Upper lobe of right lung (tissue), 1 donor: ENCODE data around the gene RHOH. TPM values are rescaled to one million over a fixed set of nuclear protein-coding genes. Genes with fewer than 3 reads are reported as not detected.

Experiments
- ATAC-seq: fragments of 200-7000 bp; cut with Tn5 transposase; one replicate; pipeline ENCODE4 v1.9.1; 2020; ENCODE audit warnings: mild to moderate bottlenecking, moderate library complexity
- DNase-seq: peaks from one replicate; pipeline ENCODE4 v3.0.0-alpha.2; 2020
- H3K27ac ChIP-seq: fragments of 200-600 bp; one replicate; pipeline ENCODE4 v1.8.0; 2022
- H3K27me3 ChIP-seq: fragments of 200-600 bp; one replicate; pipeline ENCODE4 v1.8.0; 2022; ENCODE audit warnings: mild to moderate bottlenecking
- H3K36me3 ChIP-seq: fragments of 200-600 bp; one replicate; pipeline ENCODE4 v1.8.0; 2022
- H3K4me1 ChIP-seq: fragments of 200-600 bp; one replicate; pipeline ENCODE4 v1.8.0; 2022
- H3K4me3 ChIP-seq: fragments of 200-600 bp; one replicate; pipeline ENCODE4 v1.8.0; 2022; ENCODE audit warnings: mild to moderate bottlenecking
- H3K9me3 ChIP-seq: fragments of 200-600 bp; one replicate; pipeline ENCODE4 v1.8.0; 2022
- intact Hi-C: fragments of 100-400 bp; cut with DNase I; formaldehyde crosslinking; loops from one replicate; pipeline ENCODE4 v1.11.0; 2022
- total RNA-seq: library from RNA; stranded (reverse); fragmentation: NEBNext Ultra II Directional; extraction: Animal tissue kit (Norgen Biotek cat#: 25700); gene quantifications from one replicate; pipeline ENCODE4 v1.2.1, GENCODE V29; 2021
- TF ChIP-seq, protein P1 (sequence below): fragments of 200-600 bp; IDR thresholded peaks from one replicate; pipeline ENCODE4 v1.8.0; 2022; ENCODE audit warnings: antibody characterized with exemption
- donor health status: DM: no; HTN: yes; CAD: no; lungs with severe emphysema.

RHOH gene
- total RNA-seq, 1 donor from 2014 or later: 8.8 TPM

DNA sequence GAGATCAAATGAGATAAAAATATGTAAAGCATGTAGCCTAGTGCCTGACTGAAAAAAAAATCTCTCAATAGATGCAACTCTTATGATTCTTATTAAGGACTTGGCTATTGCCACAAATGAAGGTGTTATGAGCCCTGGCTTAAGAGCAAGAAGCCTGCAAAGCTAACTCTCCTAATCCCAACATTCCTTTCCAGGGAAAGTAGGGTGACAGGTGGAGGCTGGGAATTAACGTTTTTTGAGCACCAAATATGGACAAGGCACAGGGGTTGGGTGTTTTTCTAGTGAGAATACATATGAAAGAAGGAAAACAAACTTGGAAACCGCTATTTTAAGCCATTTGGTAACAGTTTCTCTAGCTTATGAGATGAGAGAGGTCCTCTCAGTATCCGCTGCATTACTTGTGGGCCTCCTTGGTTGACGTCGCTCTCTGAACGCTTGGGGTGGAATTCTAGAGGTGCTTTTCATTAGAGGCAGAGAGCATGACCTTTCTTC is 2.4 kb downstream of the RHOH start:
- intact Hi-C loops: no loop called here
- H3K27ac ChIP-seq: peak overlapping the region; percentile 69
- no peak for ATAC-seq
- no peaks in the 10 kb centered on the region for H3K4me1 ChIP-seq
- DNase-seq: no peak
- H3K36me3 ChIP-seq: no peaks in the 10 kb centered on the region
- TF ChIP-seq, protein P1, sequence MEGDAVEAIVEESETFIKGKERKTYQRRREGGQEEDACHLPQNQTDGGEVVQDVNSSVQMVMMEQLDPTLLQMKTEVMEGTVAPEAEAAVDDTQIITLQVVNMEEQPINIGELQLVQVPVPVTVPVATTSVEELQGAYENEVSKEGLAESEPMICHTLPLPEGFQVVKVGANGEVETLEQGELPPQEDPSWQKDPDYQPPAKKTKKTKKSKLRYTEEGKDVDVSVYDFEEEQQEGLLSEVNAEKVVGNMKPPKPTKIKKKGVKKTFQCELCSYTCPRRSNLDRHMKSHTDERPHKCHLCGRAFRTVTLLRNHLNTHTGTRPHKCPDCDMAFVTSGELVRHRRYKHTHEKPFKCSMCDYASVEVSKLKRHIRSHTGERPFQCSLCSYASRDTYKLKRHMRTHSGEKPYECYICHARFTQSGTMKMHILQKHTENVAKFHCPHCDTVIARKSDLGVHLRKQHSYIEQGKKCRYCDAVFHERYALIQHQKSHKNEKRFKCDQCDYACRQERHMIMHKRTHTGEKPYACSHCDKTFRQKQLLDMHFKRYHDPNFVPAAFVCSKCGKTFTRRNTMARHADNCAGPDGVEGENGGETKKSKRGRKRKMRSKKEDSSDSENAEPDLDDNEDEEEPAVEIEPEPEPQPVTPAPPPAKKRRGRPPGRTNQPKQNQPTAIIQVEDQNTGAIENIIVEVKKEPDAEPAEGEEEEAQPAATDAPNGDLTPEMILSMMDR: no peak
- H3K4me3 ChIP-seq: peak overlapping the region; percentile 42
- H3K9me3 ChIP-seq: no peaks in the 10 kb centered on the region
- no peaks in the 10 kb centered on the region for H3K27me3 ChIP-seq

DNA sequence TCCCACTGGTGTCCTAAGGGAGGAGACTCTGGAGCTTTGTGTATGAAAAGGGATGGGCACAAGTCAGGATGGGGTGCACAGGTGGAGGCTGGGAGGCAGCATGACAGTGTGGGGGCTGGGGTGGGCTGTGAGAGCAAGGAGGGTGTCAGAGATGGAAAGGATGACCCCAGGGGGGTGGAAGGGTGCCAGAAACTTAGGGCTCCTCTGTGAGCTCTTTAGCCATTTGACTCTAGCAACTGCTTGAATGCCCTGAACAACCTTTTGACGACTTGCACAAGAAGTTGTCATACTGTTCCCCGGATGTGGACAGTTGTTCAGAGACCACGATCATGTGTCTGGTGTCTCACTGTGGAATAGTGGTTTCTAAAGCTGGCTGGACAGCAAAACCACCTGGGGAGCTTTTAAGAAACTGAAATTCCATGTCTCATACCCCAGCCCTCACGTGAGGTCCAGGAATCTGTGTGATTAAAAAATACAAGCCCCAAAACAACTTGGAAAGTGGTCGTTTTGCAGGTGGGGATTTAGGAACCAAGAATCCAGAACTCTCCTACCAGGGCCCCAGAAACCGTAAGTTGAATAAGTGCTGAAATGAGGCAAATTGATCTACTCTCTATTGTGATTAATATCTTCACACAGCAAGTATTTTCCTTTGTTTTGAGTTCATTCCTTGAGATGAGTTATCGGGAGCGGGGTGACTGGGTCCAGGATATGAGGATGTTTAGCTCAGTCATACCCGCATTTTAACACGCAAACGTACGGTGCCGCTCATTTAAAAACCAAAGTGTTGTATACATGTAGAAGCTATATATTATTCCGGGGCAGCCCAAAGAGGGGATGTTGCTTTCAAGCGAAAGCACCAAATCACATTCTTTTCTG is 3.4 kb downstream of the RHOH start:
- intact Hi-C loops: no loop called here
- ATAC-seq: peak; percentile 85
- peak overlapping the region; percentile 42 for H3K4me3 ChIP-seq
- no peaks in the 10 kb centered on the region for H3K4me1 ChIP-seq
- H3K27ac ChIP-seq: peak overlapping the region; percentile 69
- no peaks in the 10 kb centered on the region for H3K36me3 ChIP-seq
- DNase-seq: no peak
- H3K27me3 ChIP-seq: no peaks in the 10 kb centered on the region
- H3K9me3 ChIP-seq: no peaks in the 10 kb centered on the region
- TF ChIP-seq, protein P1: no peak

DNA sequence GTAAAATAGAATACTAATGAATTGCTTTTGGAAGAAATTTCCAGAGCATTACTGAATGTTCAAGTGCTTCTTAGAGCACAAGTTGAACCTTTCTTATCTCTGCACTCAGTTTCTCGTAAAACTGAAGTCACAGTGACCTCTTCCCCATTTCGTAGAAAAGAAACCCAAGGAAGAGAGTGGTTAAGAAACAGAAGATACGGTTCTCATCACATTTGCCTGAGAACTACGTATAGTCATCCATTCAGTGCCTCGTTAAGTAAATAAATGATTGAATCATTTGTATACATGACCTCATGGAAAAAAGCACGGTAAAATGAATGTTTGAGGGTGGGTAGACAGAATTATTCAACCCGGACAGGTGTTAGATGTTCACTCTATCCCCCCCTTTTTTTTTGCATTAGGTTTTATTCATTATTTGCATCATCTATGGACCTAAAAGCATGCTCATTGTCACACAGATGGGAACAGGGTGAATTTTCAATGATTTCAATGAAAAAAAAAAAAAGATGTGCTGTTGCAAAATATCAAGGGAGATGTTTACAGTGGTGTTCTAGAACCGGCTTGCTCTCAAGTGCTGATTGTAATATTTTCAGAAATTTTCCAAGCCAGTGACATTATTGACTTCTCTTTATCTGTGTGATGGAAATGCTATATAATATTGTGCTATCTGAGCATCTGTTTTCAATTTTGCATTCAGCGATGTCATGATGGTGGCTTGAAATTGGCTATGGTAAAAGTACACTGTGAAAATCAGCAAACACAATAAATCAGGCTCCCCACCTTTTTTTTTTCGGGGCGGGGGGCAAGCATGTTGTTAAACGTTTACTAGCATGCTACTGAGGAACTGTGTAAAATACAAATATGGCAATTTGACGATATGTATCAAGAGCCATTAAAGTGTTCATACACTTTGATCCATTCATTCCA is 4.3 kb downstream of the RHOH start:
- intact Hi-C loops: no loop called here
- Histone ChIP-seq H3K27me3 (no peaks in the 10 kb centered on the region), H3K36me3 (no peaks in the 10 kb centered on the region), H3K4me1 (peaks cover 7% of the 10 kb centered on the region), H3K4me3 (peak overlapping the region; percentile 42), H3K9me3 (no peaks in the 10 kb centered on the region), H3K27ac (peak overlapping the region; percentile 69)
- ATAC-seq (peak; percentile 49), DNase-seq (no peak)
- TF ChIP-seq, protein P1: no peak

DNA sequence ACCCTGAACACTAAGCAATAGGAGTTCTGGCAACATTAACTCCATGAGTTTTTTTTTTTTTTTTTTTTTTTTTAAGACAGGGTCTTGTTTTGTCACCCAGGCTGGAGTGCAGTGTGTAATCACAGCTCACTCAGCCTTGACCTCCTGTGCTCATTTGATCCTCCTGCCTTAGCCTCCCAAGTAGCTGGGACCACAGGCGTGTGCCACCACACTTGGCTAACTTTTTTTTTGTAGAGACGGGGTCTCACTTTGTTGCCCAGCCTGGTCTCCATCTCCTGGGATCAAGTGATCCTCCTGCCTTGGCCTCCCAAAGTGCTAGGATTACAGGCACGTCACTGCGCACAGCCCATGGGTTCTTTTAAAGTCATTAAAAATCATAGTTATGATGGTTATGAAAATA is 5.1 kb downstream of the RHOH start:
- H3K9me3 ChIP-seq: no peaks in the 10 kb centered on the region
- no peak for DNase-seq
- intact Hi-C loops: no loop called here
- peaks cover 7% of the 10 kb centered on the region for H3K4me1 ChIP-seq
- peak overlapping the region; percentile 69 for H3K27ac ChIP-seq
- TF ChIP-seq, protein P1: no peak
- no peak for ATAC-seq
- no peaks in the 10 kb centered on the region for H3K36me3 ChIP-seq
- peak overlapping the region; percentile 42 for H3K4me3 ChIP-seq
- no peaks in the 10 kb centered on the region for H3K27me3 ChIP-seq

DNA sequence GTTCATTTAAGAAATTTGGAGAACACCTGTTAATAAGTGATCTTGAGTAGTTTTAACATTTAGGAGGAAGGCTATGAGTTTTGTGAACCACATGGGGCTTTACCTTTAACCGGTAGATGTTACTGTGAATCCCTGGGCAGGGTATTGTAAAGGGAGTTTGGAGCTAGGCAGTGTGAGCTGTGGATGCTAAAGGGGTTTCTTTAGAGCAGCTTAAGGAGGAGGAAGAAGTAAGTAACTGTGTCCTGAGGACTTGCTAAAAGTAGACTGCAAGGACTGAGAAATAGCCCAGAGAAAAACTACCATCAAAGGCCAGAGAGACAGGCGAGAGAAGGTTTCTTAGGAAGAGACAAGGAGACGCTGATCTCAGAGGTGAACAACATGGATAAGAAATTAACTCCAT is 5.6 kb downstream of the RHOH start:
- H3K27me3 ChIP-seq: no peaks in the 10 kb centered on the region

More for the DNA sequence above, 5.6 kb downstream of the RHOH start:
- Histone ChIP-seq H3K36me3 (no peaks in the 10 kb centered on the region), H3K4me1 (peaks cover 7% of the 10 kb centered on the region), H3K9me3 (no peaks in the 10 kb centered on the region), H3K4me3 (no peak overlapping the region), H3K27ac (no peak overlapping the region)
- no peak for ATAC-seq
- TF ChIP-seq, protein P1: no peak
- intact Hi-C loops: no loop called here
- no peak for DNase-seq
